HepG2 (cell line): ENCODE measurements around the gene SP140L. TPM values are rescaled to one million over a fixed set of nuclear protein-coding genes. Genes with fewer than 3 reads are reported as not detected.

Experiments used
- BRF2 ChIP-seq: sonication (generic); formaldehyde crosslinking; IDR thresholded peaks from 2 replicates; pipeline ENCODE4 v1.8.1; 2022; ENCODE audit warnings: mild to moderate bottlenecking, missing genetic modification reagents
- CHD4 ChIP-seq: fragments of 200-600 bp; sonication (generic); IDR thresholded peaks from 2 replicates; pipeline ENCODE4 v1.7.0; 2017; ENCODE audit warnings: mild to moderate bottlenecking, low read length, borderline replicate concordance
- FOXC1 ChIP-seq: sonication (generic); formaldehyde crosslinking; IDR thresholded peaks from 2 replicates; pipeline ENCODE4 v1.8.0; 2022; ENCODE audit warnings: mild to moderate bottlenecking, missing genetic modification reagents, borderline replicate concordance
- GLMP ChIP-seq: sonication (generic); formaldehyde crosslinking; IDR thresholded peaks from 2 replicates; pipeline ENCODE4 v1.9.0; 2021; ENCODE audit warnings: missing genetic modification reagents, mild to moderate bottlenecking, borderline replicate concordance
- HOXA3 ChIP-seq: sonication (generic); formaldehyde crosslinking; IDR thresholded peaks from 2 replicates; pipeline ENCODE4 v1.5.0; 2020; ENCODE audit warnings: missing genetic modification reagents
- LCORL ChIP-seq, 2 experiments: fragments of 450-650 bp in 1 of 2; sonication (generic) in 1 of 2; formaldehyde crosslinking in 1 of 2; IDR thresholded peaks; 2 replicates each; pipeline versions ENCODE4 v1.5.0 to v1.6.1; 2017 to 2020; ENCODE audit warnings: antibody characterized with exemption in 1 of 2, missing genetic modification reagents in 1 of 2
- MTA1 ChIP-seq: sonication (generic); formaldehyde crosslinking; IDR thresholded peaks from 2 replicates; pipeline ENCODE4 v1.4.0; 2020; ENCODE audit warnings: missing genetic modification reagents, mild to moderate bottlenecking, borderline replicate concordance
- MYC ChIP-seq: sonication (generic); formaldehyde crosslinking; IDR thresholded peaks from 2 replicates; pipeline ENCODE4 v1.9.0; 2021; ENCODE audit warnings: missing genetic modification reagents, borderline replicate concordance
- MYNN ChIP-seq: sonication (generic); formaldehyde crosslinking; IDR thresholded peaks from 2 replicates; pipeline ENCODE4 v1.4.0; 2020; ENCODE audit warnings: mild to moderate bottlenecking, low read depth, missing genetic modification reagents
- NFE2L2 ChIP-seq: fragments of 150-350 bp; IDR thresholded peaks from 2 replicates; pipeline ENCODE4 v1.6.1; 2014; ENCODE audit warnings: low read length
- NFYC ChIP-seq: IDR thresholded peaks from 2 replicates; pipeline ENCODE4 v1.6.1; 2016; ENCODE audit warnings: missing genetic modification reagents, missing compliant biosample characterization
- NRL ChIP-seq: sonication (generic); formaldehyde crosslinking; IDR thresholded peaks from 2 replicates; pipeline ENCODE4 v1.5.0; 2020; ENCODE audit warnings: missing genetic modification reagents, mild to moderate bottlenecking, moderate library complexity, borderline replicate concordance
- POLR2AphosphoS5 ChIP-seq: IDR thresholded peaks from 2 replicates; pipeline ENCODE4 v1.6.1; 2012; ENCODE audit warnings: low read depth, low read length
- RCOR2 ChIP-seq: IDR thresholded peaks from 2 replicates; pipeline ENCODE4 v1.6.1; 2016; ENCODE audit warnings: missing biosample characterization, missing genetic modification reagents
- SETDB1 ChIP-seq: sonication (generic); formaldehyde crosslinking; IDR thresholded peaks from 2 replicates; pipeline ENCODE4 v1.5.1; 2020; ENCODE audit warnings: missing genetic modification reagents, mild to moderate bottlenecking, borderline replicate concordance
- SIX4 ChIP-seq: sonication (generic); formaldehyde crosslinking; IDR thresholded peaks from 2 replicates; pipeline ENCODE4 v1.4.0; 2020; ENCODE audit warnings: missing genetic modification reagents
- SP4 ChIP-seq: sonication (generic); formaldehyde crosslinking; IDR thresholded peaks from 2 replicates; pipeline ENCODE4 v1.8.1; 2023; ENCODE audit warnings: mild to moderate bottlenecking, missing genetic modification reagents
- TEAD2 ChIP-seq: sonication (generic); formaldehyde crosslinking; IDR thresholded peaks from 2 replicates; pipeline ENCODE4 v1.9.0; 2021; ENCODE audit warnings: missing genetic modification reagents
- ZNF101 ChIP-seq: sonication (generic); formaldehyde crosslinking; IDR thresholded peaks from 2 replicates; pipeline ENCODE4 v1.4.0; 2020; ENCODE audit warnings: mild to moderate bottlenecking, low read depth, missing genetic modification reagents, borderline replicate concordance
- ZNF24 ChIP-seq: fragments of 450-650 bp; IDR thresholded peaks from 2 replicates; pipeline ENCODE4 v1.6.1; 2017; ENCODE audit warnings: antibody characterized with exemption, mild to moderate bottlenecking
- ZNF275 ChIP-seq: sonication (generic); formaldehyde crosslinking; IDR thresholded peaks from 2 replicates; pipeline ENCODE4 v1.8.0; 2022; ENCODE audit warnings: missing genetic modification reagents, mild to moderate bottlenecking, inconsistent platforms, borderline replicate concordance
- ZNF350 ChIP-seq: sonication (generic); formaldehyde crosslinking; IDR thresholded peaks from 2 replicates; pipeline ENCODE4 v1.4.0; 2020; ENCODE audit warnings: mild to moderate bottlenecking, low read depth, missing genetic modification reagents, borderline replicate concordance
- ZNF569 ChIP-seq: sonication (generic); formaldehyde crosslinking; IDR thresholded peaks from 2 replicates; pipeline ENCODE4 v1.5.0; 2020; ENCODE audit warnings: mild to moderate bottlenecking, missing genetic modification reagents, moderate library complexity, borderline replicate concordance
- ZNF607 ChIP-seq: sonication (generic); formaldehyde crosslinking; IDR thresholded peaks from 2 replicates; pipeline ENCODE4 v1.5.1; 2020; ENCODE audit warnings: missing genetic modification reagents, mild to moderate bottlenecking, borderline replicate concordance
- ZNF614 ChIP-seq: IDR thresholded peaks from 2 replicates; pipeline ENCODE4 v1.6.1; 2018; ENCODE audit warnings: missing biosample characterization, missing genetic modification reagents, inconsistent platforms, borderline replicate concordance
- ZSCAN22 ChIP-seq: sonication (generic); formaldehyde crosslinking; IDR thresholded peaks from 2 replicates; pipeline ENCODE4 v1.4.0; 2020; ENCODE audit warnings: mild to moderate bottlenecking, missing genetic modification reagents
- ZSCAN31 ChIP-seq: sonication (generic); formaldehyde crosslinking; IDR thresholded peaks from 2 replicates; pipeline ENCODE4 v1.5.0; 2020; ENCODE audit warnings: low read depth, mild to moderate bottlenecking, missing genetic modification reagents
- polyA plus RNA-seq, 8 experiments: library from polyadenylated mRNA; depleted of rRNA in 3 of 8; stranded (reverse) in 7 of 8; unstranded in 1 of 8; fragments of >200 nt; fragmentation: Illumina TruSeq in 4 of 8; extraction: Trizol in 4 of 8; gene quantifications; 2 replicates each; pipeline versions ENCODE4 v1.2.1 to v1.2.3, GENCODE V29; 2011 to 2016; ENCODE audit warnings: low read depth in 4 of 8, missing spikeins in 1 of 8, mixed read lengths in 1 of 8; ENCODE audit not compliant: insufficient read depth in 1 of 8
- total RNA-seq, 5 experiments: library from RNA; depleted of rRNA; stranded (reverse); fragments of >200 nt; fragmentation: Illumina TruSeq; extraction: Trizol; gene quantifications; 2 replicates each; pipeline ENCODE4 v1.2.3, GENCODE V29; 2016; ENCODE audit warnings: low read depth in 1 of 5

SP140L gene
- total and polyA plus RNA-seq, 2 of the 13 experiments (the other 11 are each of a cell fraction or from before 2014, with no cell fraction given), result 10.9 to 17.5 TPM

GRCh38 chr2:230411570-230412370, 84.8 kb downstream of the SP140L start (continued):
- no peak for TF ChIP-seq BRF2
- TF ChIP-seq NFE2L2, result no peak
- TF ChIP-seq SP4 (CRISPR knock-in tag), result peak; percentile 67
- no peak for TF ChIP-seq ZNF101 (CRISPR knock-in tag)
- peak; percentile 34; the same call in 1 of the 2 replicates for TF ChIP-seq MYNN (CRISPR knock-in tag)
- TF ChIP-seq ZNF569 (CRISPR knock-in tag), result peak; percentile 73; the same call in 1 of the 2 replicates
- TF ChIP-seq SETDB1 (CRISPR knock-in tag), result no peak
- TF ChIP-seq ZNF607 (CRISPR knock-in tag), result peak; percentile 81
- TF ChIP-seq ZSCAN31 (CRISPR knock-in tag), result peak; percentile 74; the same call in 1 of the 2 replicates
- TF ChIP-seq CHD4, result no peak
- TF ChIP-seq MTA1, result peak; percentile 62; the same call in 1 of the 2 replicates
- no peak for TF ChIP-seq SIX4 (CRISPR knock-in tag)
- peak; percentile 71 for TF ChIP-seq ZNF275
- TF ChIP-seq RCOR2 (CRISPR knock-in tag), result no peak
- TF ChIP-seq FOXC1 (CRISPR knock-in tag), result no peak; the same call in 1 of the 2 replicates
- no peak for TF ChIP-seq GLMP (CRISPR knock-in tag)
- TF ChIP-seq ZNF24, result no peak
- 0 out of 2 replicates have a peak, but pooled peaks have one; percentile 28 for TF ChIP-seq ZNF614 (CRISPR knock-in tag)
- no peak for TF ChIP-seq ZSCAN22 (CRISPR knock-in tag)
- TF ChIP-seq NRL, result peak; percentile 81; the same call in 1 of the 2 replicates
- TF ChIP-seq POLR2AphosphoS5, result peak; percentile 79; the same call in 1 of the 2 replicates
- peak; percentile 53 for TF ChIP-seq ZNF350 (CRISPR knock-in tag)
- TF ChIP-seq TEAD2, result 0 out of 2 replicates have a peak, but pooled peaks have one; percentile 33
- TF ChIP-seq LCORL (IDR thresholded peaks at IDR 0.05), result no peak
- peak; percentile 45 for TF ChIP-seq LCORL (CRISPR knock-in tag; IDR thresholded peaks at IDR 0.05)
- TF ChIP-seq MYC (CRISPR knock-in tag), result peak; percentile 77; the same call in 1 of the 2 replicates
- TF ChIP-seq HOXA3 (CRISPR knock-in tag), result peak; percentile 64
- 0 out of 2 replicates have a peak, but pooled peaks have one; percentile 10 for TF ChIP-seq NFYC (CRISPR knock-in tag)
